H1 (cell line): ENCODE results near the gene UBTD1. TPM values are rescaled to one million over a fixed set of nuclear protein-coding genes. Genes with fewer than 3 reads are reported as not detected.

Source experiments
- CHD7 ChIP-seq: fragments of 300-600 bp; sonication (generic); IDR thresholded peaks from 2 replicates; pipeline ENCODE4 v1.7.1; 2012; ENCODE audit warnings: low read length, moderate library complexity, mild to moderate bottlenecking, inconsistent platforms; ENCODE audit not compliant: insufficient replicate concordance
- GTF2F1 ChIP-seq: IDR thresholded peaks from 2 replicates; pipeline ENCODE4 v1.6.1; 2012; ENCODE audit warnings: low read depth, low read length, improper control_type of control experiment, borderline replicate concordance
- polyA plus RNA-seq, 7 experiments: library from polyadenylated mRNA; depleted of rRNA in 3 of 7; stranded (reverse) in 5 of 7; unstranded in 2 of 7; fragments of >200 nt in 5 of 7; fragments of 200-250 nt in 2 of 7; gene quantifications; 1 replicate in 5 of 7; 2 replicates in 1 of 7; 4 replicates in 1 of 7; pipeline versions ENCODE4 v1.2.1 to v1.2.3, GENCODE V29; 2011 to 2013; ENCODE audit warnings: missing spikeins in 2 of 7, mixed read lengths in 2 of 7
- total RNA-seq: library from RNA; stranded (reverse); fragmentation: NEBNext Ultra II Directional; extraction: Animal tissue kit (Norgen Biotek cat#: 25700); gene quantifications from 2 replicates; pipeline ENCODE4 v1.2.1, GENCODE V29; 2021

UBTD1 gene
- total and polyA plus RNA-seq, 2 of the 8 experiments (the other 6 are each of a cell fraction or from before 2014, with no cell fraction given): 22.3 to 36.2 TPM

DNA sequence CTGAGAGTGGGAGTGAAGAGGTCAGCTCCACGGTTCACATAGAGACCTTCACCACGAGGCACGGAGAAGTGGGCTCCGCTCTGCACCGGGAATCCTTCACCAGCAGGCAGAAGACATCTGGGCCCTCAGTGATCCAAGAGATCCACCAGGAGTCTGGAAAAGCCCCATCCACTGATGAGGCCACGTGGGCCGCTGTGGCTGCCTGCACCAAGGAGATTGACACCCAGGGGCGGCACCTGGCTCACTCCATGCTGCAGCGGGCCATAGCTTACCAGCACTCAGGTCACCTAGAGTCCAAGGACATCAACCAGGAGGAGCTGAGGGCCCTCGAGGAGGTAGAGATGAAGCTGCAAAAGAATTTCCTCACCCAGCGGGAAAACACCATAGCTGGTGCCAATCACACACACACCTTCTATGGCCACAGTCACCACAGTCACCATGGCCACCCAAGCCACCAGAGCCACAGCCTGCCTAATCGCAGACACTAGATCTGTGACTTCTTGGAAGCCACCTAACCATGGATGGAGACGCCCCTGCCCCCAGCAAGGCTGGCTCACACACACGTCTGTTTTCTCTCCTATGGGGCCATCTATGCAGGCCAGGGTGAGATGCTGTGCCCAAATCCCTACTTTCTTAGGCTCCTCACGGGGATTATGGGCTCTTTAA is 91.5 kb downstream of the UBTD1 start (continued):
- no peak for TF ChIP-seq CHD7
- TF ChIP-seq GTF2F1: no peak
